Activated B cell treated with CpG ODN at 0.5 μM for 24 hours (primary cell): ENCODE measurements around the gene ISG15. TPM values are rescaled to one million over a fixed set of nuclear protein-coding genes. Genes with fewer than 3 reads are reported as not detected.
A peak's percentile ranks its signal among the peaks of the same experiment; 100 is the strongest.

Experiments used
- ATAC-seq: fragments of 200-7000 bp; cut with Tn5 transposase; one replicate; pipeline ENCODE4 v1.10.0; 2021; ENCODE audit warnings: low read depth, mild to moderate bottlenecking, moderate library complexity
- CTCF ChIA-PET: fragments of 350-600 bp; sonication (Branson Sonifier 250); formaldehyde crosslinking; loops from one replicate; lab custom pipeline; 2021; ENCODE audit warnings: antibody characterized with exemption; lab: Charles Lee
- POLR2A ChIA-PET: fragments of 350-600 bp; sonication (Branson Sonifier 250); formaldehyde crosslinking; loops from one replicate; lab custom pipeline; 2021; ENCODE audit warnings: antibody characterized with exemption; lab: Charles Lee
- DNase-seq: peaks from one replicate; pipeline ENCODE4 v3.0.0; 2022
- H3K27ac Mint-ChIP-seq: one replicate; pipeline ENCODE4 v1.8.0; 2020; ENCODE audit warnings: mixed read lengths
- H3K27me3 Mint-ChIP-seq: one replicate; pipeline ENCODE4 v1.8.0; 2021; ENCODE audit warnings: mixed read lengths
- H3K36me3 Mint-ChIP-seq: one replicate; pipeline ENCODE4 v1.8.0; 2021; ENCODE audit warnings: low read depth, mixed read lengths
- H3K4me1 Mint-ChIP-seq: one replicate; pipeline ENCODE4 v1.8.0; 2021; ENCODE audit warnings: mixed read lengths
- H3K4me3 Mint-ChIP-seq: one replicate; pipeline ENCODE4 v1.8.0; 2020; ENCODE audit warnings: mild to moderate bottlenecking, mixed read lengths
- H3K9me3 Mint-ChIP-seq: one replicate; pipeline ENCODE4 v1.8.0; 2020; ENCODE audit warnings: mixed read lengths
- intact Hi-C: fragments of 100-400 bp; cut with micrococcal nuclease; formaldehyde crosslinking; loops from one replicate; pipeline ENCODE4 v1.15.1; 2024
- total RNA-seq: library from RNA; stranded (reverse); gene quantifications from 2 replicates; pipeline ENCODE4 v1.2.3, GENCODE V29; 2022
- TF ChIP-seq, protein P1 (sequence below): fragments of 200-600 bp; IDR thresholded peaks from one replicate; pipeline ENCODE4 v1.8.0; 2022; ENCODE audit warnings: antibody characterized with exemption, mild to moderate bottlenecking

The ISG15 gene
- total RNA-seq, 1 donor from 2014 or later, result 25.8 TPM

DNA sequence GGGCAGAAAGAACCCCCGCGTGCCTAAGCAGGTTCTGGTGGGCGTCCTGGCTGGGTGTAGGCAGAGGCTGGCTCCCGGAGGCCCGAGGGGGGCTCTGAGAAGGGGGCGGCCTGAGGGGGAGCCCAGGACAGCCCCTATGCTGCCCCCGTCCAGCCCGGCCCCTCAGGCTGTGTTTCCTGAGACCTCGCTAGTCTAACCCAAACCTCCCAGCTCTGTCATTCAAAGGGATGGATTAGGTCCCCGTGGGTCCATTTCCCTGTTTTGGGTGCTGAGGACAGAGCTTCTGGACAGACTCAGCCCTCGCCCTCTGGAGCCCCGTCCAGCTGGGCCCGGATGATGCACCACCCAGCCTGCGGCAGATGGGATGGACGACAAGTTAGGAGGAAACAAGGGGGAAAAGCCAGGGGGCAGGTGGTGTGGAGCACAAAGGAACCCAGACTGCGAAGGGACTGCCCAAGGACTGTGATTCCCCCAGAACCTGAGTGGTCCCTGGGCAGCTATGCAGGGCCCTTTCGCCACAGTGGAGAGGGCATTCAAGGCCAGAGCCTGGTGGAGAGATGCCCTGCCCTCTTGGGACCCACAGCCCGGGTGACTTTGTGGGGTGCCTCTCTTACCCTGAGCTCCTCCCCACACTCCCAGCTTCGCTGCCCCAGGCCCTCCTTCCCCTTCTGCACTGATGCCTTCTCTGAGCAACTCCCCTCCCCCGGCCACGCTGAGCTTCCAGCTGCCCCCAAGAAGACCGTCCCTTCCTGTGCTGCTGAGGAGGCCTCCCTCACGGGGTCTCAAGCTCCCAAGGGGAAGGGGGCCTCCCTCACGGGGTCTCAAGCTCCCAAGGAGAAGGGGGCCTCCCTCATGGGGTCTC lies 16.2 kb upstream of the ISG15 start:
- DNase-seq (no peak), ATAC-seq (no peak)
- Mint-ChIP-seq H3K9me3 (peaks cover 2% of the 10 kb centered on the region), H3K27me3 (peaks cover 28% of the 10 kb centered on the region), H3K27ac (no peak overlapping the region), H3K36me3 (no peaks in the 10 kb centered on the region), H3K4me1 (peaks cover 18% of the 10 kb centered on the region), H3K4me3 (peak overlapping the region; percentile 16)
- POLR2A ChIA-PET, result interaction anchor here (0.5 to 0.8 kb wide), 2 partner anchors 67 to 435 kb away, joined by 3 to 11 read pairs; no protein-coding TSS in a partner anchor
- intact Hi-C loops, result no loop called here
- CTCF ChIA-PET, result interaction anchor here (1.0 to 1.3 kb wide), 2 partner anchors 13 to 34 kb away, joined by 3 to 4 read pairs; no protein-coding TSS in a partner anchor
- TF ChIP-seq, protein P1, sequence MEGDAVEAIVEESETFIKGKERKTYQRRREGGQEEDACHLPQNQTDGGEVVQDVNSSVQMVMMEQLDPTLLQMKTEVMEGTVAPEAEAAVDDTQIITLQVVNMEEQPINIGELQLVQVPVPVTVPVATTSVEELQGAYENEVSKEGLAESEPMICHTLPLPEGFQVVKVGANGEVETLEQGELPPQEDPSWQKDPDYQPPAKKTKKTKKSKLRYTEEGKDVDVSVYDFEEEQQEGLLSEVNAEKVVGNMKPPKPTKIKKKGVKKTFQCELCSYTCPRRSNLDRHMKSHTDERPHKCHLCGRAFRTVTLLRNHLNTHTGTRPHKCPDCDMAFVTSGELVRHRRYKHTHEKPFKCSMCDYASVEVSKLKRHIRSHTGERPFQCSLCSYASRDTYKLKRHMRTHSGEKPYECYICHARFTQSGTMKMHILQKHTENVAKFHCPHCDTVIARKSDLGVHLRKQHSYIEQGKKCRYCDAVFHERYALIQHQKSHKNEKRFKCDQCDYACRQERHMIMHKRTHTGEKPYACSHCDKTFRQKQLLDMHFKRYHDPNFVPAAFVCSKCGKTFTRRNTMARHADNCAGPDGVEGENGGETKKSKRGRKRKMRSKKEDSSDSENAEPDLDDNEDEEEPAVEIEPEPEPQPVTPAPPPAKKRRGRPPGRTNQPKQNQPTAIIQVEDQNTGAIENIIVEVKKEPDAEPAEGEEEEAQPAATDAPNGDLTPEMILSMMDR, result no peak

DNA sequence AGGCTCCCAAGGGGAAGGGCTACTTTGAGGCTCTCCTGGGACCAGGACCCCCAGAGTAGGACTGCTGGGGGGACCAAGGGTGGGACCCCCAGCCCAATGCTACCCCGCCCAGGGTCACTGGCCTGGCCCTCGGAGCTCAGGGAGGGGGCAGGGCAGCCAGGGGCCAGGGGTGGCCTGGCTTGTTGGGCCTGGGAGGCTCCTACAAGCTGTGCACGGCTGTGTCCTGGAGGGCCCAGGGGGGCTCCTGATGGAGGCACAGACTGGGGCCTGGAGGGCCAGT lies 15.6 kb upstream of the ISG15 start:
- H3K27me3 Mint-ChIP-seq, result peaks cover 25% of the 10 kb centered on the region
- no peak overlapping the region for H3K4me3 Mint-ChIP-seq
- no peak for DNase-seq
- ChIA-PET CTCF (interaction anchor here (1.0 to 1.3 kb wide), 2 partner anchors 14 to 34 kb away, joined by 3 to 4 read pairs; no protein-coding TSS in a partner anchor), POLR2A (interaction anchor here (0.5 to 0.8 kb wide), 2 partner anchors 66 to 435 kb away, joined by 3 to 11 read pairs; no protein-coding TSS in a partner anchor)
- H3K36me3 Mint-ChIP-seq, result no peaks in the 10 kb centered on the region
- ATAC-seq, result no peak
- TF ChIP-seq, protein P1, result no peak
- intact Hi-C loops, result no loop called here
- H3K9me3 Mint-ChIP-seq, result peaks cover under 1% of the 10 kb centered on the region
- no peak overlapping the region for H3K27ac Mint-ChIP-seq
- peaks cover 17% of the 10 kb centered on the region for H3K4me1 Mint-ChIP-seq

DNA sequence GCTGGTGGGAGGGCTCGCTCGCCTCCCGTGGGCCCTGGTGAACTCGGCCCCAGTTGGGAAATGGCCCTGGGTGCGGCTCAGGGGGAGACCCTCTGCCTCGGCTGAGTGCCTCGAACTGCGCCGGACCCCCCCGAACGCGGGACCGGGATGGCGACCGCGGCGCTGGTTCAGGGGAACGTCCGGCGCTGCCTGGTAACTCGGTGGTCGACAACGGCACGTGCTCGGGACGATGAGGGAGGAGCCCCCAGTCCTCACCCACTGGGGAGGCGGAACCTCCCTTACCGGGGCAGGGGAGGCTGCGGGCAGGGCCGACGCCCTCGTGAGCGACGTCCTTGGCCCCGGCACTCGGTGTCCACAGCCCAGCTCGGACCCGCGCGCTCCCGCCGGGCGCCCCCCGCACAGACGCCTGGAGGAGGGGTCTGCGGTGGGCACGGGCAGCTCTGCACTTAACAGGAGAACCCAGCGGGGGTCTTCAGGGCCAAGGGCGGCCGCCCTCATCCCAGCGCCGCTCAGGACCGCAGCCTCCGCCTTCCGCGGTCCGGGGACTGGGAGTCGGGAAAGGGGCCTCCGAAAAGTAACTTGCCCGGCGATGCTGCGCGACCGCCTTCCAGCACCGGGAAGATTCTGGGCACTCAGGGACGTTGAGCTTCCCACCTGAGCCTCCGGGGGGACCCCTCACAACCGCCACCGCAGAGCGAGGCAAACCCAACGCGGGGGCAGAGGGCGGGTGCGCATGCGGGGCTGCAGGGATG lies 15.1 kb upstream of the ISG15 start:
- ATAC-seq (no peak), DNase-seq (no peak)
- ChIA-PET CTCF (interaction anchor here (1.0 kb wide), 1 partner anchor 33 kb away, joined by 3 read pairs; no protein-coding TSS in a partner anchor), POLR2A (interaction anchor here (0.5 to 0.8 kb wide), 2 partner anchors 66 to 434 kb away, joined by 3 to 11 read pairs; no protein-coding TSS in a partner anchor)
- Mint-ChIP-seq H3K9me3 (no peaks in the 10 kb centered on the region), H3K4me1 (peaks cover 15% of the 10 kb centered on the region), H3K27ac (no peak overlapping the region), H3K27me3 (peaks cover 26% of the 10 kb centered on the region), H3K4me3 (no peak overlapping the region), H3K36me3 (no peaks in the 10 kb centered on the region)
- TF ChIP-seq, protein P1, result no peak
- intact Hi-C loops, result loop anchor here (2.0 kb wide), 1 partner anchor 15 kb away; the partner anchor contains the start of gene ISG15

DNA sequence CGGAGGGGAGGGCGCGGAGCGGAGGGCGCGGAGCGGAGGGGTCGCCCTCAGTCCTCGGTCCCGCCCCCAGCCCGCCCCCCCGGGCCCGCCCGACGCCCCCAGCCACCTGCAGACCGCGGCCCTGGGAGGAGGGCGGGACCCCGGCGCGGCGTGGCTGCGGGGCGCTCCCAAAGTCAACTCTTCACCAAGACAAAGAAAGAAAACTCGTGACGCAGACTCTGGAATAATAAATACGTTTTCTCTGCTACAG lies 14.6 kb upstream of the ISG15 start:
- TF ChIP-seq, protein P1, result no peak
- POLR2A ChIA-PET, result no interaction called here
- no peak for ATAC-seq
- Mint-ChIP-seq H3K36me3 (no peaks in the 10 kb centered on the region), H3K4me1 (peaks cover 15% of the 10 kb centered on the region), H3K27ac (no peak overlapping the region), H3K27me3 (peaks cover 27% of the 10 kb centered on the region), H3K4me3 (no peak overlapping the region), H3K9me3 (no peaks in the 10 kb centered on the region)
- intact Hi-C loops, result loop anchor here (2.0 kb wide), 1 partner anchor 14 kb away; the partner anchor contains the start of gene ISG15
- DNase-seq, result no peak
- CTCF ChIA-PET, result no interaction called here
